Neural progenitor cell (in vitro differentiated cells): ENCODE measurements around the gene DHRS7.

Source experiments
- EZH2phosphoT487 ChIP-seq: fragments of 200-600 bp; sonication (generic); IDR thresholded peaks from 2 replicates; pipeline ENCODE4 v1.6.1; 2017; ENCODE audit warnings: antibody characterized with exemption
- TF ChIP-seq, protein P1 (sequence below): fragments of 200-600 bp; sonication (generic); IDR thresholded peaks from 2 replicates; pipeline ENCODE4 v1.5.1; 2017; ENCODE audit warnings: antibody characterized with exemption, mild to moderate bottlenecking

- TF ChIP-seq, protein P1, sequence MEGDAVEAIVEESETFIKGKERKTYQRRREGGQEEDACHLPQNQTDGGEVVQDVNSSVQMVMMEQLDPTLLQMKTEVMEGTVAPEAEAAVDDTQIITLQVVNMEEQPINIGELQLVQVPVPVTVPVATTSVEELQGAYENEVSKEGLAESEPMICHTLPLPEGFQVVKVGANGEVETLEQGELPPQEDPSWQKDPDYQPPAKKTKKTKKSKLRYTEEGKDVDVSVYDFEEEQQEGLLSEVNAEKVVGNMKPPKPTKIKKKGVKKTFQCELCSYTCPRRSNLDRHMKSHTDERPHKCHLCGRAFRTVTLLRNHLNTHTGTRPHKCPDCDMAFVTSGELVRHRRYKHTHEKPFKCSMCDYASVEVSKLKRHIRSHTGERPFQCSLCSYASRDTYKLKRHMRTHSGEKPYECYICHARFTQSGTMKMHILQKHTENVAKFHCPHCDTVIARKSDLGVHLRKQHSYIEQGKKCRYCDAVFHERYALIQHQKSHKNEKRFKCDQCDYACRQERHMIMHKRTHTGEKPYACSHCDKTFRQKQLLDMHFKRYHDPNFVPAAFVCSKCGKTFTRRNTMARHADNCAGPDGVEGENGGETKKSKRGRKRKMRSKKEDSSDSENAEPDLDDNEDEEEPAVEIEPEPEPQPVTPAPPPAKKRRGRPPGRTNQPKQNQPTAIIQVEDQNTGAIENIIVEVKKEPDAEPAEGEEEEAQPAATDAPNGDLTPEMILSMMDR: no peak
- TF ChIP-seq EZH2phosphoT487: no peak
Measured at GRCh38 chr14:60106339-60106738, 58.9 kb downstream of the DHRS7 start.
